GM18870 (cell line): ENCODE results near the gene HDAC9.
"Not testable (repeated sequence)": the region's sequence is repeated elsewhere in the genome, so short reads cannot be mapped to it uniquely, and the experiment has no call there.

Experiments used
- ATAC-seq: cut with Tn5 transposase; IDR thresholded peaks from one replicate; pipeline ENCODE4 v1.9.1; 2021; ENCODE audit warnings: moderate library complexity; ENCODE audit not compliant: unreplicated experiment

The HDAC9 gene

GRCh38 chr7:18996583-18996982, 501.0 kb downstream of the HDAC9 start:
- ATAC-seq, result no peak

GRCh38 chr7:18997477-18998150, 502.1 kb downstream of the HDAC9 start:
- no peak for ATAC-seq

- ATAC-seq, result no peak
Measured at GRCh38 chr7:19000410-19000809, 504.9 kb downstream of the HDAC9 start.

GRCh38 chr7:19001854-19002253, 506.3 kb downstream of the HDAC9 start:
- no peak for ATAC-seq

GRCh38 chr7:19009241-19009935, 513.8 kb downstream of the HDAC9 start:
- ATAC-seq, result no peak

GRCh38 chr7:19009936-19010280, 514.4 kb downstream of the HDAC9 start:
- ATAC-seq, result no peak

GRCh38 chr7:19011212-19011611, 515.7 kb downstream of the HDAC9 start:
- ATAC-seq, result no peak

GRCh38 chr7:19015098-19015497, 519.5 kb downstream of the HDAC9 start:
- no peak for ATAC-seq

- ATAC-seq, result no peak
Measured at GRCh38 chr7:19016140-19016539, 520.6 kb downstream of the HDAC9 start.

GRCh38 chr7:19017374-19017773, 521.8 kb downstream of the HDAC9 start:
- ATAC-seq, result no peak

- ATAC-seq, result no peak
Measured at GRCh38 chr7:19020062-19020461, 524.5 kb downstream of the HDAC9 start.

GRCh38 chr7:19020711-19021110, 525.2 kb downstream of the HDAC9 start:
- no peak for ATAC-seq

- no peak for ATAC-seq
Measured at GRCh38 chr7:19023477-19023876, 527.9 kb downstream of the HDAC9 start.

- ATAC-seq, result no peak
Measured at GRCh38 chr7:19024261-19024660, 528.7 kb downstream of the HDAC9 start.

GRCh38 chr7:19026888-19027287, 531.3 kb downstream of the HDAC9 start:
- no peak for ATAC-seq

- ATAC-seq, result no peak
Measured at GRCh38 chr7:19030281-19030680, 534.7 kb downstream of the HDAC9 start.

- ATAC-seq, result not testable (repeated sequence)
Measured at GRCh38 chr7:19032942-19033341, 537.4 kb downstream of the HDAC9 start.

GRCh38 chr7:19051767-19052375, 556.3 kb downstream of the HDAC9 start:
- peak; percentile 84 for ATAC-seq
